SK-N-SH (cell line): ENCODE data around the gene PDE11A.

Experiments used
- CHD2 ChIP-seq: fragments of 150-350 bp; IDR thresholded peaks from 2 replicates; pipeline ENCODE4 v1.6.1; 2018; ENCODE audit warnings: low read length; ENCODE audit not compliant: partially characterized antibody
- EP300 ChIP-seq, 2 experiments: IDR thresholded peaks; 2 replicates each; pipeline versions ENCODE4 v1.4.0 to v1.6.1; 2012; ENCODE audit warnings: borderline replicate concordance in 1 of 2, low read depth in 1 of 2, low read length in 1 of 2
- GATA2 ChIP-seq: sonication (generic); formaldehyde crosslinking; IDR thresholded peaks from 2 replicates; pipeline ENCODE4 v1.5.0; 2020; ENCODE audit warnings: mild to moderate bottlenecking, missing genetic modification reagents
- MXI1 ChIP-seq: IDR thresholded peaks from 2 replicates; pipeline ENCODE4 v1.6.1; 2012; ENCODE audit warnings: mild to moderate bottlenecking, low read depth, low read length, improper control_type of control experiment
- RAD21 ChIP-seq: IDR thresholded peaks from 2 replicates; pipeline ENCODE4 v1.6.1; 2012; ENCODE audit warnings: mild to moderate bottlenecking, low read length
- SIN3A ChIP-seq: IDR thresholded peaks from 2 replicates; pipeline ENCODE4 v1.6.1; 2012; ENCODE audit warnings: low read depth, mild to moderate bottlenecking, low read length, moderate library complexity, borderline replicate concordance
- TEAD4 ChIP-seq: IDR thresholded peaks from 2 replicates; pipeline ENCODE4 v1.4.0; 2012; ENCODE audit warnings: mild to moderate bottlenecking, borderline replicate concordance; ENCODE audit not compliant: insufficient read depth
- YY1 ChIP-seq: IDR thresholded peaks from 2 replicates; pipeline ENCODE4 v1.4.0; 2012; ENCODE audit warnings: low read depth, mild to moderate bottlenecking
- TF ChIP-seq, protein P1 (sequence below): fragments of 200-600 bp; sonication (generic); IDR thresholded peaks from 2 replicates; pipeline ENCODE4 v1.6.1; 2017; ENCODE audit warnings: antibody characterized with exemption, mild to moderate bottlenecking, moderate library complexity
- TF ChIP-seq, protein P2 (sequence below): IDR thresholded peaks from 2 replicates; pipeline ENCODE4; 2012
- TF ChIP-seq, protein P3 (sequence below): IDR thresholded peaks from 2 replicates; pipeline ENCODE4 v1.4.0; 2012; ENCODE audit warnings: low read depth, borderline replicate concordance

DNA sequence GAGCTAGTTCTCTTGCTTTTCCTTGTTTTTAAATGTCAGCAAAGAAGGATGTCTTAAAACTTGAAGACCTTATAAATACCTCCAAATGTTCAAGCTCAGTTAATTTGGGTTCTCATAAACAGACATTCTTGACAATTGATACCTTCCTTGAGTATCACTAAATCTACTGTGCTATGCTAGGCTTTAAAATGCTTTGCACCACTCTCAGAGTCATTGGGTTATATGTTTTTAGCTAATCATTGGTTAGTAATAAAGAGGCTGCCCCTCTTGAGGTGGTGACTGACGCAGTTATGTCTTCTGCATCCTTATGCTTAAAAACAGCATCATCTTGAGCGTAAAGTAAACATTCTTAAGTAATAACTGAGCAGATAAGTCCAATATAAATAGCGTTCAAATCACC, 404.0 kb downstream of the PDE11A start:
- TF ChIP-seq, protein P1, sequence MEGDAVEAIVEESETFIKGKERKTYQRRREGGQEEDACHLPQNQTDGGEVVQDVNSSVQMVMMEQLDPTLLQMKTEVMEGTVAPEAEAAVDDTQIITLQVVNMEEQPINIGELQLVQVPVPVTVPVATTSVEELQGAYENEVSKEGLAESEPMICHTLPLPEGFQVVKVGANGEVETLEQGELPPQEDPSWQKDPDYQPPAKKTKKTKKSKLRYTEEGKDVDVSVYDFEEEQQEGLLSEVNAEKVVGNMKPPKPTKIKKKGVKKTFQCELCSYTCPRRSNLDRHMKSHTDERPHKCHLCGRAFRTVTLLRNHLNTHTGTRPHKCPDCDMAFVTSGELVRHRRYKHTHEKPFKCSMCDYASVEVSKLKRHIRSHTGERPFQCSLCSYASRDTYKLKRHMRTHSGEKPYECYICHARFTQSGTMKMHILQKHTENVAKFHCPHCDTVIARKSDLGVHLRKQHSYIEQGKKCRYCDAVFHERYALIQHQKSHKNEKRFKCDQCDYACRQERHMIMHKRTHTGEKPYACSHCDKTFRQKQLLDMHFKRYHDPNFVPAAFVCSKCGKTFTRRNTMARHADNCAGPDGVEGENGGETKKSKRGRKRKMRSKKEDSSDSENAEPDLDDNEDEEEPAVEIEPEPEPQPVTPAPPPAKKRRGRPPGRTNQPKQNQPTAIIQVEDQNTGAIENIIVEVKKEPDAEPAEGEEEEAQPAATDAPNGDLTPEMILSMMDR, result no peak
- TF ChIP-seq SIN3A (no peak), EP300 (IDR thresholded peaks at IDR 0.05; ENCODE audit: borderline replicate concordance in 1 of 2, low read depth in 1 of 2, low read length in 1 of 2) (no peak), CHD2 (no peak), RAD21 (no peak), TEAD4 (no peak), MXI1 (no peak), YY1 (no peak), GATA2 (CRISPR knock-in tag) (no peak)
- TF ChIP-seq, protein P2, sequence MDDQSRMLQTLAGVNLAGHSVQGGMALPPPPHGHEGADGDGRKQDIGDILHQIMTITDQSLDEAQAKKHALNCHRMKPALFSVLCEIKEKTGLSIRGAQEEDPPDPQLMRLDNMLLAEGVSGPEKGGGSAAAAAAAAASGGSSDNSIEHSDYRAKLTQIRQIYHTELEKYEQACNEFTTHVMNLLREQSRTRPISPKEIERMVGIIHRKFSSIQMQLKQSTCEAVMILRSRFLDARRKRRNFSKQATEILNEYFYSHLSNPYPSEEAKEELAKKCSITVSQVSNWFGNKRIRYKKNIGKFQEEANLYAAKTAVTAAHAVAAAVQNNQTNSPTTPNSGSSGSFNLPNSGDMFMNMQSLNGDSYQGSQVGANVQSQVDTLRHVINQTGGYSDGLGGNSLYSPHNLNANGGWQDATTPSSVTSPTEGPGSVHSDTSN, result no peak
- TF ChIP-seq, protein P3, sequence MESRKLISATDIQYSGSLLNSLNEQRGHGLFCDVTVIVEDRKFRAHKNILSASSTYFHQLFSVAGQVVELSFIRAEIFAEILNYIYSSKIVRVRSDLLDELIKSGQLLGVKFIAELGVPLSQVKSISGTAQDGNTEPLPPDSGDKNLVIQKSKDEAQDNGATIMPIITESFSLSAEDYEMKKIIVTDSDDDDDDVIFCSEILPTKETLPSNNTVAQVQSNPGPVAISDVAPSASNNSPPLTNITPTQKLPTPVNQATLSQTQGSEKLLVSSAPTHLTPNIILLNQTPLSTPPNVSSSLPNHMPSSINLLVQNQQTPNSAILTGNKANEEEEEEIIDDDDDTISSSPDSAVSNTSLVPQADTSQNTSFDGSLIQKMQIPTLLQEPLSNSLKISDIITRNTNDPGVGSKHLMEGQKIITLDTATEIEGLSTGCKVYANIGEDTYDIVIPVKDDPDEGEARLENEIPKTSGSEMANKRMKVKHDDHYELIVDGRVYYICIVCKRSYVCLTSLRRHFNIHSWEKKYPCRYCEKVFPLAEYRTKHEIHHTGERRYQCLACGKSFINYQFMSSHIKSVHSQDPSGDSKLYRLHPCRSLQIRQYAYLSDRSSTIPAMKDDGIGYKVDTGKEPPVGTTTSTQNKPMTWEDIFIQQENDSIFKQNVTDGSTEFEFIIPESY, result no peak
